ENCODE measurements around the gene HLA-DMB.

Gene HLA-DMB

GRCh38 chr6:32905078-32905477 lies 35.8 kb downstream of the HLA-DMB start:
- no peak for DNase-seq

- no peak for DNase-seq
Measured at GRCh38 chr6:32903952-32904351, 36.9 kb downstream of the HLA-DMB start.

GRCh38 chr6:32895006-32895345 lies 45.9 kb downstream of the HLA-DMB start:
- DNase-seq = no peak

- peak; percentile 77 for DNase-seq
Measured at GRCh38 chr6:32894085-32895005, 46.5 kb downstream of the HLA-DMB start.

GRCh38 chr6:32890831-32891230 lies 50.0 kb downstream of the HLA-DMB start:
- no peak for DNase-seq

- no peak for DNase-seq
Measured at GRCh38 chr6:32889533-32889932, 51.3 kb downstream of the HLA-DMB start.

- no peak for DNase-seq
Measured at GRCh38 chr6:32888576-32888975, 52.3 kb downstream of the HLA-DMB start.

- no peak for DNase-seq
Measured at GRCh38 chr6:32887616-32888015, 53.2 kb downstream of the HLA-DMB start.

- no peak for DNase-seq
Measured at GRCh38 chr6:32886681-32887383, 54.0 kb downstream of the HLA-DMB start.

- peak; percentile 45 for DNase-seq
Measured at GRCh38 chr6:32885698-32886286, 55.0 kb downstream of the HLA-DMB start.
